Mononuclear cell (primary cell): ENCODE measurements around the gene NOP9. TPM values are rescaled to one million over a fixed set of nuclear protein-coding genes. Genes with fewer than 3 reads are reported as not detected.
"Not testable (repeated sequence)": the region's sequence is repeated elsewhere in the genome, so short reads cannot be mapped to it uniquely, and the experiment has no call there.

ENCODE experiments used
- H3K27me3 ChIP-seq: 2 replicates; pipeline ENCODE4 v1.6.0; 2011; ENCODE audit warnings: low read length, control low read depth; ENCODE audit not compliant: insufficient read depth
- H3K4me1 ChIP-seq: 2 replicates; pipeline ENCODE4 v1.5.1; 2011; ENCODE audit warnings: mild to moderate bottlenecking, low read length, control low read depth; ENCODE audit not compliant: insufficient read depth
- H3K4me3 ChIP-seq: 2 replicates; pipeline ENCODE4 v1.5.1; 2011; ENCODE audit warnings: mild to moderate bottlenecking, low read length, moderate library complexity
- H3K9me3 ChIP-seq: 2 replicates; pipeline ENCODE4 v1.5.1; 2011; ENCODE audit warnings: low read depth, mild to moderate bottlenecking, control low read depth, low read length
- total RNA-seq: library from RNA; depleted of rRNA; stranded (reverse); fragments of >200 nt; gene quantifications from one replicate; pipeline ENCODE4 v1.2.3, GENCODE V29; 2012

Gene NOP9
- total RNA-seq, 1 donor = 11.2 TPM

DNA sequence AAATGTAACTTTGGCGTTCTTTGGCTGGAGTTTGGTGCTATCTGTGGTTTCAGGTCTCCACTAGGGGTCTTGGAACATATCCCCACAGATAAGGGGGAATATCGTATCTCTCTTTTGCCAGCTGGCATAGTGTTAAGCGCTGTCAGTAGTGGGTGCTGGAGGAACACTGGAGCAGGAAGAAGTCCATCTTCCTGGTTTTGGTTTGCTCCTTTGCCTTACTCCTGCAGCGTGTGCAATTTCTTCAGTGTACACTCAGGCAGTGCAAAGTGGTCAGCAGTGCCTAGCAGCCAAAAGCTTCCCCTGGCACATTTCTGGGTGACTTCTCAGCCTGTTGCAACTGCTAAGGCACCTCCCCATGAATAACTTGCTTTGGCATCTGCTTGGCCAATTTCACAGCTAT lies 51.9 kb downstream of the NOP9 start:
- H3K9me3 ChIP-seq = no peaks in the 10 kb centered on the region
- H3K4me1 ChIP-seq = no peaks in the 10 kb centered on the region
- no peak overlapping the region for H3K4me3 ChIP-seq
- peaks cover 9% of the 10 kb centered on the region for H3K27me3 ChIP-seq

DNA sequence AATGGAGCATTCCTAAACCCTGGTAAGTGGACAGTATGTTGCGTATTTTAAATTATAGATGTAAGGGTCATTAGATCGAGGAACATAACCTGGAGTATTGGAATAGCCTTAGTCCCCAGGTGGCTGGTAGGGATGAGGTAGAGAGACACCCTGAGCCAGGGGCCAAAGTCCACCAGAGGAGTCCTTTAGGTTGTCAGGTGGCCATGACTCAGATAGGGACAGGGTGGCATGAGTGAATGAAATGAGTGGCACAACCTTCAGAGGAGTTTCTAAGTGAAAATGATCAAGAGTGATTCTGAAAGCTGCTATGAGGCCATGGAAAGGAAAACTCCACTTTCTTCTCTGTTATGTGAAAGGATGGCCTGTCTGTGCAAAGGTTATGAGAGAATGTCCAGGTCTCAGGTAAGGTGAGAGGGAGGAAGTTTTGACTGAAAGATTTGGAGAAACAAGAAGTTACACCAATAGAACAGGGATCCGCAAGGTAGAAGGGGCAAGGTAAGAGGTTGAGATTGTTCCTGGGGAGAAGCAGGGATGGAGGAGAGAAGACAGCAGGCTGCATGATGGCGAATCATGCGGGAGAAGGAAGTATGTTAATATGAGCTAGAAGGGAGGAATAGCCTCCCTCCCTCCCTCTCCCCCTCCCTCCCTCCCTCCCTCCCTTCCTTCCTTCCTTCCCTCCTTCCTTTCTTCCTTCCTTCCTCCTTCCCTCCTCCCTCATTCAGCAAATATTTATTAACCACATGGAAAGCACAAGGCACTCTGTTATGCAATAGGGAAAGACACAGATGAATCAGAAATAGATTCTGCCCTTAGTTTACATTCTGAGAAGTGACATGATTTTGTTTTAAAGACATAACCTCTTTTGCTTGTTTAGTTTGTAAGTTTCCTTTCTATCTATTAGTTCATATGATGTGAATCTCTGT lies 54.2 kb downstream of the NOP9 start:
- Histone ChIP-seq H3K4me3 (no peak overlapping the region), H3K9me3 (no peaks in the 10 kb centered on the region), H3K27me3 (peaks cover 5% of the 10 kb centered on the region), H3K4me1 (no peaks in the 10 kb centered on the region)

DNA sequence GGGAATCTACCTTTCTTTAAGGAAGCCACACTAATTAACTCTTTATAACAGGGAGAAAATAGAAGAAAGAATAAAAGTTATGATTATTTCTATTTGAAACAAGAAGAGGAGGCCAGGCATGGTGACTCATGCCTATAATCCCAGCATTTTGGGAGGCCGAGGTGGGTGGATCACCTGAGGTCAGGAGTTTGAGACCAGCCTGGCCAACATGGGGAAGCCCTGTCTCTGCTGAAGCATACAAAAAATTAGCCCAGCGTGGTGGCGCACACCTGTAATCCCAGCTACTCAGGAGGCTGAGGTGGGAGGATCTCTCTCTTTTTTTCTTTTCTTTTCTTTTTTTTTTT lies 54.8 kb downstream of the NOP9 start:
- not testable (repeated sequence) for H3K9me3 ChIP-seq, H3K27me3 ChIP-seq, H3K4me3 ChIP-seq, H3K4me1 ChIP-seq

DNA sequence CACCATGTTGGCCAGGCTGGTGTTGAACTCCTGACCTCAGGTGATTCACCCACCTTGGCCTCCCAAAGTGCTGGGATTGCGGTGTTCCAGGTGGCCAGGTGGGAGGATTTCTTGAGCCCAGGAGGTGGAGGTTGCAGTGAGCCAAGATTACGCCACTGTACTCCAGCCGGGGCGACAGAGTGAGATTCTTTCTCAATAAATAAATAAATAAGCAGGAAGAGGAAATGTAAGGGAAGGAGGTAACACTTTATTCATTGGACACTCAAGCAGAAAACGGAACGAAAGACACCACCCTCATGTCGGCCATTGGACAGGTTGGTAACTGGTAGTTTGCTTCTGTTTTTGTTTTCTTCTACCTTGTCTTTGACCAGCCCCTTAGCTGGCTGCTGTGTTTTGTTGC lies 55.4 kb downstream of the NOP9 start:
- H3K27me3 ChIP-seq = peaks cover 2% of the 10 kb centered on the region
- no peak overlapping the region for H3K4me3 ChIP-seq
- no peaks in the 10 kb centered on the region for H3K4me1 ChIP-seq
- no peaks in the 10 kb centered on the region for H3K9me3 ChIP-seq

DNA sequence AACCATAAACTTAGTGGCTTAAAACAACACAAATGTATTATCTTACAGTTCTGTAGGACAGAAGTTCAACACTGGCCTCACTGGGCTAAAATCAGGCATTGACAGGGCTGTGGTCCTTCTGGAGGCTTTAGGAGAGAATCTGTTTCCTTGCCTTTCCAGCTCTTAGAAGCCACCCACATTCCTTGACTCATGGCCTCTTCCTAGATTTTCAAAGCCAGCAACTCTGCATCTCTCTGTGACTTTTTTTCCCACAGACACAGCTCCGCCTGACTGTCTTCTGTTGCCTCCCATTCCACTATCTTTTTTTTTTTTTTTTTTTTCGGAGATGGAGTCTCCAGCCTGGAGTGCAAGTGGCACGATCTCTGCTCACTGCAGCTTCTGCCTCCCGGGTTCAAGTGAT lies 56.6 kb downstream of the NOP9 start:
- peaks cover under 1% of the 10 kb centered on the region for H3K27me3 ChIP-seq
- no peaks in the 10 kb centered on the region for H3K4me1 ChIP-seq
- H3K9me3 ChIP-seq = no peaks in the 10 kb centered on the region
- H3K4me3 ChIP-seq = no peak overlapping the region

Other genes starting within 250 kb of the NOP9 start
- gene CARMIL3, start 247.8 kb upstream of the NOP9 start, total RNA-seq = 0.52 TPM
- not detected for gene CPNE6, start 228.3 kb upstream of the NOP9 start, total RNA-seq
- 4.6 TPM for gene PCK2, start 205.5 kb upstream of the NOP9 start, total RNA-seq
- gene DCAF11, start 185.1 kb upstream of the NOP9 start, total RNA-seq = 59.1 TPM
- gene NRL, start 184.9 kb upstream of the NOP9 start, total RNA-seq = 1.2 TPM
- gene FITM1, start 169.2 kb upstream of the NOP9 start, total RNA-seq = 0.42 TPM
- gene PSME1, start 163.7 kb upstream of the NOP9 start, total RNA-seq = 218 TPM
- gene EMC9, start 158.3 kb upstream of the NOP9 start, total RNA-seq = 4.1 TPM
- gene PSME2, start 153.2 kb upstream of the NOP9 start, total RNA-seq = 78.9 TPM
- 38.4 TPM for gene RNF31, start 152.4 kb upstream of the NOP9 start, total RNA-seq
- 126 TPM for gene IRF9, start 138.6 kb upstream of the NOP9 start, total RNA-seq
- 22.7 TPM for gene REC8, start 127.8 kb upstream of the NOP9 start, total RNA-seq
- gene IPO4, start 111.0 kb upstream of the NOP9 start, total RNA-seq = 13.3 TPM
- gene TM9SF1, start 104.4 kb upstream of the NOP9 start, total RNA-seq = 13.6 TPM
- 0.31 TPM for gene TSSK4, start 94.2 kb upstream of the NOP9 start, total RNA-seq
- 90.8 TPM for gene CHMP4A, start 86.4 kb upstream of the NOP9 start, total RNA-seq
- gene MDP1, start 83.8 kb upstream of the NOP9 start, total RNA-seq = 4.5 TPM
- gene NEDD8, start 67.5 kb upstream of the NOP9 start, total RNA-seq = 51.2 TPM
- 31.1 TPM for gene GMPR2, start 66.9 kb upstream of the NOP9 start, total RNA-seq
- 70.7 TPM for gene TINF2, start 57.2 kb upstream of the NOP9 start, total RNA-seq
- gene TGM1, start 36.7 kb upstream of the NOP9 start, total RNA-seq = 4.2 TPM
- 25.1 TPM for gene RABGGTA, start 28.3 kb upstream of the NOP9 start, total RNA-seq
- gene DHRS1, start 70 bp upstream of the NOP9 start, total RNA-seq = 10.4 TPM
- gene CIDEB, start 8.1 kb downstream of the NOP9 start, total RNA-seq = 14.4 TPM
- gene LTB4R2, start 10.3 kb downstream of the NOP9 start, total RNA-seq = 12.6 TPM
- 12.5 TPM for gene LTB4R, start 11.7 kb downstream of the NOP9 start, total RNA-seq
- 2.3 TPM for gene ADCY4, start 35.2 kb downstream of the NOP9 start, total RNA-seq
- gene RIPK3, start 40.1 kb downstream of the NOP9 start, total RNA-seq = 9.9 TPM
- 0.10 TPM for gene NFATC4, start 68.3 kb downstream of the NOP9 start, total RNA-seq
- gene NYNRIN, start 99.2 kb downstream of the NOP9 start, total RNA-seq = under 0.01 TPM
- 0.84 TPM for gene CBLN3, start 129.8 kb downstream of the NOP9 start, total RNA-seq
- 148 TPM for gene KHNYN, start 130.1 kb downstream of the NOP9 start, total RNA-seq
- gene SDR39U1, start 142.9 kb downstream of the NOP9 start, total RNA-seq = 21.6 TPM
- gene CMA1, start 208.4 kb downstream of the NOP9 start, total RNA-seq = not detected